Measurements from ENCODE around the gene P4HB. TPM values are rescaled to one million over a fixed set of nuclear protein-coding genes. Genes with fewer than 3 reads are reported as not detected.

P4HB gene
- total RNA-seq, 1 donor from 2014 or later, result 364 TPM

GRCh38 chr17:81902653-81903414 lies 42.5 kb upstream of the P4HB start:
- H3K27ac Mint-ChIP-seq (ENCODE audit: unreplicated experiment), result no peak overlapping the region
- H3K4me3 Mint-ChIP-seq, result no peak overlapping the region
- peaks cover 14% of the 10 kb centered on the region for H3K27me3 Mint-ChIP-seq (ENCODE audit: low read depth)
- peaks cover 15% of the 10 kb centered on the region for H3K4me1 Mint-ChIP-seq
- no peaks in the 10 kb centered on the region for H3K9me3 Mint-ChIP-seq
- no peak for TF ChIP-seq CTCF (conservative IDR thresholded peaks at IDR 0.05)
- no peak for DNase-seq (ENCODE audit: low read depth, low spot score)
- peaks cover 3% of the 10 kb centered on the region for H3K36me3 Mint-ChIP-seq (ENCODE audit: low read depth)

GRCh38 chr17:81902023-81902652 lies 41.8 kb upstream of the P4HB start, which contains the start of gene NPB:
Gene NPB, plus strand, starts transcription at chr17:81902238. Its CDS starts 40 bp downstream, at chr17:81902278.
- no peak for DNase-seq (ENCODE audit: low read depth, low spot score)
- Mint-ChIP-seq H3K36me3 (ENCODE audit: low read depth) (peaks cover 3% of the 10 kb centered on the region), H3K27me3 (ENCODE audit: low read depth) (peaks cover 14% of the 10 kb centered on the region), H3K4me1 (peaks cover 15% of the 10 kb centered on the region), H3K9me3 (no peaks in the 10 kb centered on the region), H3K27ac (ENCODE audit: unreplicated experiment) (no peak within 1 kb of the TSS), H3K4me3 (peak within 1 kb of the TSS; percentile 50)
- TF ChIP-seq CTCF (conservative IDR thresholded peaks at IDR 0.05), result no peak

DNA sequence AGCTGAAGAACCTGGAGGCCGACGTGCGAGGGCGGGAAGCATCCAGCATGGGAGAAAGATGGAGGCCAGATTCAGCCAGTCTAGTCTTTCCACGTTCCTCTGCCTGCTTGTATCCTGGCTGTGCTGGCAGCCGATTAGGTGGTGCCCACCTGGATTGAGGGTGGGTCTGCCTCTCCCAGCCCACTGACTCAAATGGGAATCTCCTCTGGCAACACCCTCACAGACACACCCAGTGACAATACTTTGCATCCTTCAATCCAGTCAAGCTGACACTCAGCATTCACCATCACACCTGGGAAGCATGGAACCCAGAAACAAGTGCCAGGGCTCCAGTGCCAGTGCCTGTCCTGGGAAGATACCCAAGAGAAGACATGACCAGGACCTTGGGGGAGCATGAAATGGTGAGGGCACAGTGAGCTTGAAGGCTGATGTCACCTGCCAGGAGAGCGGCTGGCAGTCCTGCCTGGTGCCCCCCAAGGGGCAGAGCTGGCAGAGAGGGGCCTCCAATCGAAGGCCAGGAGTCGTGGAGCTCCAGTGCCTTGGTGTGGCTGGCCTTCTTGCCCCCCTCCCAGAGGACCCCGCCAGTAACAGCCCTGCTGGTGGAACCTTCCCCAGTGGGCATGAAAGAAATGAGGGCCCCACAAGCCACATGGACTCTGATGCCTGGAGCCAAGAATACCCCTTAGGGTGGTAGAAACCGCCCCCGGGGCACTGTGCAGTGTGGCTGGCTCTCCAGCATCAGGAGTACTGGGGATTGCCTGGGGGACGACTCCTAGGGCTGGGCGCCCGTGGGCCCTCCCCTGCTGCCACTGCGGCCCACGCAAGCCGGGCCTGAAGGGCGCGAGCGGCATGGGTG lies 41.1 kb upstream of the P4HB start:
- H3K4me3 Mint-ChIP-seq, result peak overlapping the region; percentile 50
- no peaks in the 10 kb centered on the region for H3K9me3 Mint-ChIP-seq
- no peak for TF ChIP-seq CTCF (conservative IDR thresholded peaks at IDR 0.05)
- peaks cover 14% of the 10 kb centered on the region for H3K27me3 Mint-ChIP-seq (ENCODE audit: low read depth)
- H3K4me1 Mint-ChIP-seq, result peaks cover 15% of the 10 kb centered on the region
- peaks cover 3% of the 10 kb centered on the region for H3K36me3 Mint-ChIP-seq (ENCODE audit: low read depth)
- no peak for DNase-seq (ENCODE audit: low read depth, low spot score)
- no peak overlapping the region for H3K27ac Mint-ChIP-seq (ENCODE audit: unreplicated experiment)

- H3K4me1 Mint-ChIP-seq, result peaks cover 15% of the 10 kb centered on the region
- H3K36me3 Mint-ChIP-seq (ENCODE audit: low read depth), result peaks cover 3% of the 10 kb centered on the region
- H3K27ac Mint-ChIP-seq (ENCODE audit: unreplicated experiment), result no peak overlapping the region
- TF ChIP-seq CTCF (conservative IDR thresholded peaks at IDR 0.05), result no peak
- H3K9me3 Mint-ChIP-seq, result no peaks in the 10 kb centered on the region
- peak overlapping the region; percentile 50 for H3K4me3 Mint-ChIP-seq
- H3K27me3 Mint-ChIP-seq (ENCODE audit: low read depth), result peaks cover 14% of the 10 kb centered on the region
- no peak for DNase-seq (ENCODE audit: low read depth, low spot score)
Observed at GRCh38 chr17:81900181-81900820, 40.0 kb upstream of the P4HB start.
